Mammary epithelial cell (primary cell): ENCODE measurements around the gene RELA.

Experiments used
- CTCF ChIP-seq, 2 donors: IDR thresholded peaks in 1 of 2; conservative IDR thresholded peaks in 1 of 2; 2 replicates each; pipeline ENCODE4 v1.5.1; 2011 to 2012; ENCODE audit warnings: inconsistent platforms in 2 of 2, low read length in 2 of 2, mild to moderate bottlenecking in 2 of 2, control low read depth in 1 of 2, low read depth in 1 of 2; ENCODE audit not compliant: insufficient read depth in 1 of 2; ENCODE audit errors: extremely low read depth in 1 of 2
- EZH2 ChIP-seq: IDR thresholded peaks from 2 replicates; pipeline ENCODE4 v1.6.1; 2012; ENCODE audit warnings: low read length, inconsistent platforms, borderline replicate concordance

DNA sequence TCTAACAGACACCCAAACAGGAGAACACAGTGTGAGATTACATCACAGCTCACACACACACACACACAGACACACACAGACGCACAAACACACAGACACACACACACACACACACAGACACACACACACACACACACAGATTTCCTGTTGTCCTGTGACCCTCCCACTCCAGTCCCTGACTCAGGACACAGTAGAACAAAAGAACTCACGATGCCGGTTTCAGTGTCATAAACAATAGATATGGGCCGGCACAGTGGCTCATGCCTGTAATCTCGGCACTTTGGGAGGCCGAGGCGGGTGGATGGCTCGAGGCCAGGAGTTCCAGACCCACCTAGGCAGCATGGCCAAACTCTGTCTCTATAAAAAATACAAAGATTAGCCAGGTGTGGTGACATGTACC is 35.5 kb upstream of the RELA start:
- no peak for TF ChIP-seq CTCF (conservative IDR thresholded peaks at IDR 0.05 in 1 of 2, IDR thresholded peaks at IDR 0.05 in 1 of 2; ENCODE audit: extremely low read depth in 1 of 2, insufficient read depth in 1 of 2, low read depth in 1 of 2, low read length in 2 of 2)
- TF ChIP-seq EZH2, result no peak
